ENCODE data around the gene PLA2G7.
"Not testable (repeated sequence)": the region's sequence is repeated elsewhere in the genome, so short reads cannot be mapped to it uniquely, and the experiment has no call there.

The PLA2G7 gene

DNA sequence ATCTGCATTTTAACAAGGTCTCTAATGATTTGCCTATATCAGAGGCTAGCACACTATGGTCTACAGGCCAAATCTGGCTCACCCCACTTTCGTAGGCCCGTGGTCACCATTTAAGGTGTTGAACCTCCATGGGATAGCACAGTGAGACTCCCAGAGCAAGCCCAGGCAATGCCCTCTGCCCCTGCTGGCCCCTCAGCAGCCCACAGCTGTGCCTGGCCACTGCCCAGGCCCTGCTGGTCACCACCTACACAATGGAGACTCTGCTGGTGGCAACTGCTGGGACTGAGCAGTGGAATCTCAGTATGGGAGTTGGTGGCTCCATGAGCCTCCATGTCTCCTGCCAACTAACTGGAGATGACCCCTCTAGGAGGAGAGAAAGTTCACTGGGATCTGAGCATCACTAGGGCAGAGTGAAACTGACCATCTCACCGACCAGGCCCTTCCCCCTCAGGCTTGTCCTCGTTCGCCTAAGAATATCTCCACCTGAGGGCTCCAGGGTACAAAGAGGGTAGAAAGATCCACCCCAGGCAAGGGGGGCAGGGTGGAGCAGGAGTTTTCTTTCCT, 13.8 kb upstream of the PLA2G7 start:
- no peak for DNase-seq

GRCh38 chr6:46746696-46747095, 11.5 kb upstream of the PLA2G7 start, which contains the start of gene ANKRD66:
TSS of gene ANKRD66 (plus strand) at chr6:46746933. CDS start at chr6:46751949, 5,016 bp downstream.
- no peak for DNase-seq

- DNase-seq: no peak
These were observed 10.8 kb upstream of the PLA2G7 start for GRCh38 chr6:46745973-46746372.

DNA sequence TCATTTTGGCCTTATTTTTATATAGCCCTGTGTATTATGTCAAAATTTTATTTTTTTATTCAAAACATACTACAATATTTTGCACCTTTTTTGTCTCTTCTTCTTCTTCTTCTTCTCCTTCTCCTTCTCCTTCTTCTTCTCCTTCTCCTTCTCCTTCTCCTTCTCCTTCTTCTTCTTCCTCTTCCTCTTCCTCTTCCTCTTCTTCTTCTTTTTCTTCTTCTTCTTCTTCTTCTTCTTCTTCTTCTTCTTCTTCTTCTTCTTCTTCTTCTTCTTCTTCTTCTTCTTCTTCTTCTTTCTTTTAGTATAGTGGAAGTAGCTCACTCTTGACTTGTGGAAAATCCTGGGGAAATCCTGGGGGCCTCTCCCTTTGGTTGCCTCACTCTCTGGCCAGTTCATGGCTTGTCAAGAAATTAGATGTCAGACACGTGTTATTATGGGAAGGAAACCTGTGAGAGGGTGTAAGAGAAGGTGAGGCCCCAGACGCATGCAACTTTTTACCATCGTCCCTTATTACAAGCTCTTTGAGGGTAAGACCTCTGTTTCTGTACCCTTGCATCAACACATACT, 9.1 kb upstream of the PLA2G7 start:
- not testable (repeated sequence) for DNase-seq

GRCh38 chr6:46743425-46744158, 8.4 kb upstream of the PLA2G7 start:
- no peak for DNase-seq

GRCh38 chr6:46741910-46742309, 6.7 kb upstream of the PLA2G7 start:
- no peak for DNase-seq

DNA sequence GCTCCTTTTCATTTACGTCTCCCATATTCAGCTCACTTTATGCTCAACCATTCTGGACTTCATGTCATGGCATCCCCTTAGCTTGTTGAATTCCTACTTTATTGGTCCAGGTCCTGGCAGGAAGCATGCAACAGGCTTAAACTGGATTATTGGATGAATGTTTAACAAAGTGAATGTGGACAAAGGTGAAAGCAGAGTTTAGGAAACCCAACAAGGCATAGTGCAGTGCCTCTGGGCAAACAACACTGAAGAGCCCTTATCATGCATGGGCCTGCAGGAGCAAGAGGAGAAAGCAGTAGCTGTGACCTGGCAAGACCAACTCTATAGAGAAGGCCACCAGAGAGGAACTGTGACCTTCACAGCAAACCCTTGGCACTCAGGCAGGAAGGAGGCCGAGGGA, 6.3 kb upstream of the PLA2G7 start:
- no peak for DNase-seq

- no peak for DNase-seq
These were observed 1.7 kb upstream of the PLA2G7 start for GRCh38 chr6:46736906-46737305.

DNA sequence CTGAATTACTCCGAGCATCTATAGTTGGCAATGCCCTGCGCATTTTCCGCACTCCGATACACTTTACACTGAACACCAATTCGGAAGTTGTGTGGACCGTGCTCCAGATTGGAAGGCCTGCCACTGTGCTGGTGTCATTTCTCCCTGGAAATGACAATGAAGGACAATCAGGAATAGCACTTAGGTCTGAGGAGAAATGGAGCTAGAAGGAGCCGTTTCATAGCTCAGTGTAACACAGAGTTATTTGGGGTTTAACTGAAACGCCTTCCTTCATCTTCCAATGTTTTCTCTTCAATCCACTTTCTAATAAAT, 501 bp upstream of the PLA2G7 start:
- DNase-seq: no peak

- no peak for DNase-seq
These were observed 1.8 kb downstream of the PLA2G7 start for GRCh38 chr6:46733341-46733801.

DNA sequence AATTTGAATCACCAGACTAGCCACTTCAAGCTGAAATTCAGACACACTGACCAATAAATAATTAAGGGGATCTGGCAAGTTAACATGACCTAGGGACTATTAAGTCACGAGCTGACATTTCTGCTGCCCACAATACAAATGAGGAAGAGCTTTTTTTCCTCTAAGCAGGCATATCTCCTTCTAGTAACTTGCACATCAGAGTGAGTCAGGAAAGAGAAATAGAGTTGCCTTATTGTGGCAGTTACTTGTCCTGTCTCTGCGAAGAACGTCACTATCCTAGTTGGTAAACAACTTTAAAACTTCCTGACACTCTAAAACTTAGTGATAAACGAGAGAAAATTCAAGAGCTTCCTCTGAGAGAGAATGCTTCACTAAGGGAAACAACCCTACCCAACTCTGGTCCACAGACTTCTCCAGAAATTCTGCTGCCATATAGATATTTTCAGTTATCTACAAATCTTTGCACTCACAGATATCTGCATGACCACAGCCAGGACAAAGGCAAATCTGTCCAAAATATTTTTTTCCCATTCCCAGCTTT, 4.2 kb downstream of the PLA2G7 start:
- no peak for DNase-seq

- DNase-seq: no peak
These were observed 5.3 kb downstream of the PLA2G7 start for GRCh38 chr6:46729787-46730326.

- DNase-seq: no peak
These were observed 14.8 kb downstream of the PLA2G7 start for GRCh38 chr6:46720401-46720800.

GRCh38 chr6:46719099-46719498, 16.1 kb downstream of the PLA2G7 start:
- no peak for DNase-seq

GRCh38 chr6:46715141-46715540, 20.0 kb downstream of the PLA2G7 start:
- no peak for DNase-seq

- DNase-seq: no peak
These were observed 23.7 kb downstream of the PLA2G7 start for GRCh38 chr6:46711491-46711890.

- DNase-seq: no peak
These were observed 28.7 kb downstream of the PLA2G7 start for GRCh38 chr6:46706464-46706863.

- no peak for DNase-seq
These were observed 30.6 kb downstream of the PLA2G7 start for GRCh38 chr6:46704562-46704961.

GRCh38 chr6:46699970-46700369, 35.2 kb downstream of the PLA2G7 start:
- no peak for DNase-seq

- no peak for DNase-seq
These were observed 44.2 kb downstream of the PLA2G7 start for GRCh38 chr6:46690911-46691451.

DNA sequence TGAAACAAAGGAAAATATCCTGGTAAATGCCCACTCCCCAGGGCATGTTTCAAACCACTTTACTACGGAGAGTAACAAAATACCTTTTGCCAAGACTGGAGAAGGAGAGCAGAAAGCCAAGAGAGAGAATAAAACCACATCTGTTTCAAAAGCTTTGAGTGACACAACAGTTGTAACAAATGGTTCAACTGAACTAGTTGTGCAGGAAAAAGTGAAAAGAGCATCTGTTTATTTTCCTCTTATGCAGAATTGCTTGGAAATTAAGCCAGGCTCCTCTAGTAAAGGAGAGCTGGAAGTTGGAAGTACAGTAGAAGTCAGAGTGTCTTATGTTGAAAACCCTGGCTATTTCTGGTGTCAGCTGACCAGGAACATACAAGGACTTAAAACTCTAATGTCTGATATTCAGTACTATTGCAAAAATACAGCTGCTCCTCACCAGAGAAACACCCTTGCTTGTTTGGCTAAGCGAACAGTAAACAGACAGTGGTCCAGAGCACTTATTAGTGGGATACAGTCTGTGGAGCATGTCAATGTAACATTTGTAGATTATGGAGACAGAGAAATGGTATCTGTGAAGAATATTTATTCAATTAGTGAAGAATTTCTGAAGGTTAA, 44.9 kb downstream of the PLA2G7 start:
- no peak for DNase-seq

DNA sequence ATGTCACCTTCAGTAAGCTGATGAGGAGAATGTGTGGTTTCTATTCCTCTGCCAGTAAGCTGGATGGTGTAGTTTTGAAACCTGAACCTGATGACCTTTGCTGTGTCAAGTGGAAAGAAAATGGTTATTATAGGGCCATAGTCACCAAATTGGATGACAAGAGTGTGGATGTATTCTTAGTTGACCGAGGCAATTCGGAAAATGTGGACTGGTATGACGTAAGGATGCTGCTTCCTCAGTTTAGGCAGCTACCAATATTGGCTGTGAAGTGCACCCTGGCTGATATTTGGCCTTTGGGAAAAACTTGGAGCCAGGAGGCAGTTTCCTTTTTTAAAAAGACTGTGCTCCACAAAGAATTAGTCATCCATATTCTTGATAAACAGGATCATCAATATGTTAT, 45.5 kb downstream of the PLA2G7 start:
- no peak for DNase-seq

DNA sequence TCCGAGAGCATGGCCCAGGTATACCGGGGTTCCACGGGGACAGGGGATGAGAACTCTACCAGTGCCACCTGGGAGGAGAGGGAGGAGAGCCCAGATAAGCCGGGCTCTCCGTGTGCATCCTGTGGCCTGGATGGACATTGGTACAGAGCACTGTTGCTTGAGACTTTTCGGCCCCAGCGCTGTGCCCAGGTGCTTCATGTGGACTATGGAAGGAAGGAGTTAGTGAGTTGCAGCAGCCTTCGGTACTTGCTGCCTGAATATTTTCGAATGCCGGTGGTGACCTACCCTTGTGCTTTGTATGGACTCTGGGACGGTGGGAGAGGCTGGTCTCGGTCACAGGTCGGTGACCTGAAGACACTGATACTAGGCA, 46.2 kb downstream of the PLA2G7 start:
- DNase-seq: no peak

Measured in right kidney (tissue), 1 donor.